ENCODE results near the gene TPP2.

Gene TPP2

DNA sequence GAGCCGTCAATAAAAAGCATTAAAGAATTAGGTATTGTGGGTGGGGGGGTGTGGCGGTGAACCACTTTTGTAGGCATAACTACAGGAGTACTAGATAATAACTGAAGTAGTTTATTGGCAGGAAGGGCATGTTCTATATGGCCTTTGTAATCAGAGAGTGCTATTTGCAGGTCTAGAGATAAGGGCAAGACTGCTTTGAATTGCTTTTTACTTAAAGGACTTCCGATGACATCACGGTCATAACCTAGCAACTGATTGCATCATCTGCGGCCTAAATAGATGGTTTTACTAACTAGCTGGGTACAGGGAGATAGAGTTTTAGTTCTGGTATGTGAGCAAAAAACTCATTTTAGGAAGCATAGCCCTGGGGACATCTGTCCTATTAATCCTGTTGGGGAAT is 73.3 kb downstream of the TPP2 start:
- TF ChIP-seq, protein P1, sequence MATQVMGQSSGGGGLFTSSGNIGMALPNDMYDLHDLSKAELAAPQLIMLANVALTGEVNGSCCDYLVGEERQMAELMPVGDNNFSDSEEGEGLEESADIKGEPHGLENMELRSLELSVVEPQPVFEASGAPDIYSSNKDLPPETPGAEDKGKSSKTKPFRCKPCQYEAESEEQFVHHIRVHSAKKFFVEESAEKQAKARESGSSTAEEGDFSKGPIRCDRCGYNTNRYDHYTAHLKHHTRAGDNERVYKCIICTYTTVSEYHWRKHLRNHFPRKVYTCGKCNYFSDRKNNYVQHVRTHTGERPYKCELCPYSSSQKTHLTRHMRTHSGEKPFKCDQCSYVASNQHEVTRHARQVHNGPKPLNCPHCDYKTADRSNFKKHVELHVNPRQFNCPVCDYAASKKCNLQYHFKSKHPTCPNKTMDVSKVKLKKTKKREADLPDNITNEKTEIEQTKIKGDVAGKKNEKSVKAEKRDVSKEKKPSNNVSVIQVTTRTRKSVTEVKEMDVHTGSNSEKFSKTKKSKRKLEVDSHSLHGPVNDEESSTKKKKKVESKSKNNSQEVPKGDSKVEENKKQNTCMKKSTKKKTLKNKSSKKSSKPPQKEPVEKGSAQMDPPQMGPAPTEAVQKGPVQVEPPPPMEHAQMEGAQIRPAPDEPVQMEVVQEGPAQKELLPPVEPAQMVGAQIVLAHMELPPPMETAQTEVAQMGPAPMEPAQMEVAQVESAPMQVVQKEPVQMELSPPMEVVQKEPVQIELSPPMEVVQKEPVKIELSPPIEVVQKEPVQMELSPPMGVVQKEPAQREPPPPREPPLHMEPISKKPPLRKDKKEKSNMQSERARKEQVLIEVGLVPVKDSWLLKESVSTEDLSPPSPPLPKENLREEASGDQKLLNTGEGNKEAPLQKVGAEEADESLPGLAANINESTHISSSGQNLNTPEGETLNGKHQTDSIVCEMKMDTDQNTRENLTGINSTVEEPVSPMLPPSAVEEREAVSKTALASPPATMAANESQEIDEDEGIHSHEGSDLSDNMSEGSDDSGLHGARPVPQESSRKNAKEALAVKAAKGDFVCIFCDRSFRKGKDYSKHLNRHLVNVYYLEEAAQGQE (IDR thresholded peaks at IDR 0.05; ENCODE audit: low read depth): no peak
- no peak for TF ChIP-seq CEBPB (IDR thresholded peaks at IDR 0.05)
- TF ChIP-seq ZBTB7A (IDR thresholded peaks at IDR 0.05; ENCODE audit: low read depth): no peak
- no peak for TF ChIP-seq USF1 (IDR thresholded peaks at IDR 0.05)
- TF ChIP-seq NFIC (IDR thresholded peaks at IDR 0.05): no peak
- no peak for TF ChIP-seq EGR1 (IDR thresholded peaks at IDR 0.05)
- no peak for TF ChIP-seq TEAD4 (IDR thresholded peaks at IDR 0.05)
- TF ChIP-seq TCF12 (IDR thresholded peaks at IDR 0.05; ENCODE audit: low read depth): no peak
- TF ChIP-seq CREB1 (IDR thresholded peaks at IDR 0.05; ENCODE audit: low read depth): no peak
- no peak for TF ChIP-seq YY1 (IDR thresholded peaks at IDR 0.05; ENCODE audit: low read depth)
- no peak for TF ChIP-seq FOXM1 (IDR thresholded peaks at IDR 0.05; ENCODE audit: borderline replicate concordance, low read depth)
- no peak for TF ChIP-seq EP300 (IDR thresholded peaks at IDR 0.05; ENCODE audit: borderline replicate concordance)
- TF ChIP-seq MAX (IDR thresholded peaks at IDR 0.05): no peak
- TF ChIP-seq TAF1 (IDR thresholded peaks at IDR 0.05; ENCODE audit: low read depth): no peak
- no peak for TF ChIP-seq RAD21 (IDR thresholded peaks at IDR 0.05; ENCODE audit: low read depth)

DNA sequence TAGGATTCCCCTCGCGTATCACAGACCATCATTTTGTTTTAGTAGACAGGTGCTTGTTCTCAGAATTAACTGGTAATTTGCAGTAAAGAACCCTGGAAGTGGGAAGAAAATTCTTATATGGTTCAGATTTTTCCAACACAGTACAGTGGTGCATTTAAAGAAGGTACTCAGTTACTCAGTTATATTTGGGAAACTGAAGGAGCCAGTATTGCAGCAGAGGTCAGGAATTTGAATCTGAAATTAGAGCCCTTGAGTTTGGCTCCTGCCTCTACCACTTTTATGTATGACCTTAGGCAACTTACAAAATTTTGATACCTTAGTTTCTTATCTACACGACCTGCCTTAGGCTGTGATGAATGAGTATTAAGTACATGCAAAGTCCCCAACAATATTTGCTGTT is 78.3 kb downstream of the TPP2 start:
- TF ChIP-seq EGR1 (IDR thresholded peaks at IDR 0.05) (no peak), TEAD4 (IDR thresholded peaks at IDR 0.05) (no peak), TAF1 (IDR thresholded peaks at IDR 0.05; ENCODE audit: low read depth) (no peak), TCF12 (IDR thresholded peaks at IDR 0.05; ENCODE audit: low read depth) (no peak), NFIC (IDR thresholded peaks at IDR 0.05) (no peak), RAD21 (IDR thresholded peaks at IDR 0.05; ENCODE audit: low read depth) (no peak), YY1 (IDR thresholded peaks at IDR 0.05; ENCODE audit: low read depth) (no peak), USF1 (IDR thresholded peaks at IDR 0.05) (no peak), CREB1 (IDR thresholded peaks at IDR 0.05; ENCODE audit: low read depth) (no peak)

DNA sequence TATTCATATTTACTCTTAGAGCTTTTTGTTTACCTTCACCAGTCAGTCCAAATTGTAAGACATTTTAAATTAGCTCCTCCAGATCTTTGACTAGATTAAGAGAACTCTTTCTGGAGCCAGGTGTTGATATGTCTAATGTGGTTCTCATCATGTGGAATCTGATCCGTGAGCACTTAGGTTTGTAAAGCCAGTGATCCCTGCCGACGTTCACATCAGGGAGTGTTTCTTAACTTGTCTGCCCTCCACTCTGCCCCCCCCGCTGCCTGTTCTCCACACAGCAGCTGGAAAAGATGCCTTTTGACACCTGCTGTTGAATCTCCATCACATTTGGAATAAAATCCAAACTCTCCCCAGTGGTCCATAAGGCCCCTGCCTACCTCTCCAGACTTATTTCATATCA is 80.3 kb downstream of the TPP2 start:
- TF ChIP-seq EGR1 (IDR thresholded peaks at IDR 0.05) (no peak), TEAD4 (IDR thresholded peaks at IDR 0.05) (no peak), FOXM1 (IDR thresholded peaks at IDR 0.05; ENCODE audit: borderline replicate concordance, low read depth) (no peak), EP300 (IDR thresholded peaks at IDR 0.05; ENCODE audit: borderline replicate concordance) (no peak), MAX (IDR thresholded peaks at IDR 0.05) (no peak), USF1 (IDR thresholded peaks at IDR 0.05) (no peak), NFIC (IDR thresholded peaks at IDR 0.05) (no peak), CREB1 (IDR thresholded peaks at IDR 0.05; ENCODE audit: low read depth) (no peak), CEBPB (IDR thresholded peaks at IDR 0.05) (no peak), TAF1 (IDR thresholded peaks at IDR 0.05; ENCODE audit: low read depth) (no peak), ZBTB7A (IDR thresholded peaks at IDR 0.05; ENCODE audit: low read depth) (no peak)
- TF ChIP-seq, protein P1 (IDR thresholded peaks at IDR 0.05; ENCODE audit: low read depth): no peak

DNA sequence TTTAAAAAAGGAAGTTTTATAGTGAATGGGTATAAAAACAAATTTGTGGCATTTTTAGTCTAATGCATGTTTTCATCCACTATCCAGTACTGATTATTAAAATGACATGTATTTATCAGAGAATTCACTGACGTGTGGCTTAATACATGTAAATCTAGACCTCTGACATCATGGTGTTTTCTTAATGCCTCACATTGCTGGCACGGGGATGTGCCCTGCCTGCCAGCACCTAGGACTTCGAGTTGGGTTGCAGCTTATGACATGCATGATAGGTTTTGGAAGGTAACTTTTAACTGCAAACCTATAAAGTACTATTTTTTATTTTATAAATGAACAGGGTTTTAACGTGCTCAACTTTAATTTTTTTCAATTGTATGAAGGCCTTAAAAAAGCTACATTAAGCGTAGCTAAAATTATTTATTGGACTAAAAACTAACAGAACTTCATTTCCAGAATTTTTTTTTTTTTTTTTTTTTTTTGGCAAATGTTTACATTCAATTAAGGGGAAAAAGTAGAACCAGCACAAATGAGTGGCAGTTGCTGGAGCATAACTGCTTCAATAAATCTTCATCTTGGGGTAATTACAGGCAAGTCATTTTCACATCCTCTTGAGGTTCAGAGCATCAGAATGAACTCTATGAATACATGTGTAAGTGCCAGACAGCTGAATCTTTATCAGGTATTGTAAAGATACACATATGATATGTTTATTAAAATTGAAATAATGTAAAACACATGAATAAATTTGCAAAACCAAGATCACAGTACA is 81.7 kb downstream of the TPP2 start:
- no peak for TF ChIP-seq EP300 (IDR thresholded peaks at IDR 0.05; ENCODE audit: borderline replicate concordance)
- TF ChIP-seq NFIC (IDR thresholded peaks at IDR 0.05): peak; percentile 45; the same call in 1 of the 2 replicates

- TF ChIP-seq YY1 (IDR thresholded peaks at IDR 0.05; ENCODE audit: low read depth): no peak
- TF ChIP-seq, protein P1 (IDR thresholded peaks at IDR 0.05; ENCODE audit: low read depth): no peak
- TF ChIP-seq NFIC (IDR thresholded peaks at IDR 0.05): peak; percentile 19; the same call in 1 of the 2 replicates
- TF ChIP-seq ZBTB7A (IDR thresholded peaks at IDR 0.05; ENCODE audit: low read depth): no peak
Observed at GRCh38 chr13:102679449-102680132, 82.8 kb downstream of the TPP2 start.

Measured in Ishikawa (cell line).